ENCODE measurements around the gene COPG1. TPM values are rescaled to one million over a fixed set of nuclear protein-coding genes. Genes with fewer than 3 reads are reported as not detected.

The COPG1 gene
- total RNA-seq, 1 experiment from 2014 or later, result 132 TPM

DNA sequence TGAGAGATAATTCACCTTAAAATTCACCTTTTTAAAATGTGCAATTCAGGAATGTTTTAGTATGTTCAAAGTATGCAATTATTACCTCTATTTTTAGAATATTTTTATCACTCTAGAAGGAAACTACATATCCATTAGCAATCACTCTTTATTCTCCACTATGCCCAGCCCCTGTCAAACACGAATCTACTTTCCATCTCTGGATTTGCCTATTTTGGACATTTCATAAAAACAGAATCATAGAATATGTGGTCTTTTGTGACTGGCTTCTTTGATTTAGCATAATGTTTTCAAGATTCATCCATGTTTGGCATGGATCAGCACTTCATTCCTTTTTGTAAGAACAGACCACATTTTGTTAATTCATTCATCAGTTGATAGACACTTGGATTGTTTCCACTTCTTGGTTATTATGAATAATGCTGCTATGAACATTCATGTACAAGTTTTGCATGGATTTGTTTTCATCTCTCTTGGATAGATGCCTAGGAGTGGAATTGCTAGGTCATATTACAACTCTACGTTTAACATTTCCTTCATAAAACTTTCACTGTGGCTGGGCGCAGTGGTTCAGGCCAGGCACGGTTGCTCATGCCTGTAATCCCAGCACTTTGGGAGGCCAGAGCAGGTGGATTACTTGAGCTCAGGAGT lies 42.0 kb downstream of the COPG1 start:
- TF ChIP-seq ZNF121 (CRISPR knock-in tag; IDR thresholded peaks at IDR 0.05) (no peak), SOX15 (CRISPR knock-in tag; IDR thresholded peaks at IDR 0.05) (no peak), OVOL2 (CRISPR knock-in tag; IDR thresholded peaks at IDR 0.05; ENCODE audit: borderline replicate concordance) (no peak), PRRX2 (CRISPR knock-in tag; IDR thresholded peaks at IDR 0.05) (no peak), KAT7 (CRISPR knock-in tag; IDR thresholded peaks at IDR 0.05; ENCODE audit: borderline replicate concordance) (no peak), MXD4 (CRISPR knock-in tag; IDR thresholded peaks at IDR 0.05; ENCODE audit: borderline replicate concordance) (no peak), TEAD4 (CRISPR knock-in tag; IDR thresholded peaks at IDR 0.05) (no peak)
- TF ChIP-seq, protein P1, sequence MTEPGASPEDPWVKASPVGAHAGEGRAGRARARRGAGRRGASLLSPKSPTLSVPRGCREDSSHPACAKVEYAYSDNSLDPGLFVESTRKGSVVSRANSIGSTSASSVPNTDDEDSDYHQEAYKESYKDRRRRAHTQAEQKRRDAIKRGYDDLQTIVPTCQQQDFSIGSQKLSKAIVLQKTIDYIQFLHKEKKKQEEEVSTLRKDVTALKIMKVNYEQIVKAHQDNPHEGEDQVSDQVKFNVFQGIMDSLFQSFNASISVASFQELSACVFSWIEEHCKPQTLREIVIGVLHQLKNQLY (CRISPR knock-in tag; IDR thresholded peaks at IDR 0.05), result no peak
- TF ChIP-seq, protein P2, sequence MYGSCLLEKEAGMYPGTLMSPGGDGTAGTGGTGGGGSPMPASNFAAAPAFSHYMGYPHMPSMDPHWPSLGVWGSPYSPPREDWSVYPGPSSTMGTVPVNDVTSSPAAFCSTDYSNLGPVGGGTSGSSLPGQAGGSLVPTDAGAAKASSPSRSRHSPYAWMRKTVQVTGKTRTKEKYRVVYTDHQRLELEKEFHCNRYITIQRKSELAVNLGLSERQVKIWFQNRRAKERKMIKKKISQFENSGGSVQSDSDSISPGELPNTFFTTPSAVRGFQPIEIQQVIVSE (CRISPR knock-in tag; IDR thresholded peaks at IDR 0.05; ENCODE audit: borderline replicate concordance), result no peak
- TF ChIP-seq, protein P3, sequence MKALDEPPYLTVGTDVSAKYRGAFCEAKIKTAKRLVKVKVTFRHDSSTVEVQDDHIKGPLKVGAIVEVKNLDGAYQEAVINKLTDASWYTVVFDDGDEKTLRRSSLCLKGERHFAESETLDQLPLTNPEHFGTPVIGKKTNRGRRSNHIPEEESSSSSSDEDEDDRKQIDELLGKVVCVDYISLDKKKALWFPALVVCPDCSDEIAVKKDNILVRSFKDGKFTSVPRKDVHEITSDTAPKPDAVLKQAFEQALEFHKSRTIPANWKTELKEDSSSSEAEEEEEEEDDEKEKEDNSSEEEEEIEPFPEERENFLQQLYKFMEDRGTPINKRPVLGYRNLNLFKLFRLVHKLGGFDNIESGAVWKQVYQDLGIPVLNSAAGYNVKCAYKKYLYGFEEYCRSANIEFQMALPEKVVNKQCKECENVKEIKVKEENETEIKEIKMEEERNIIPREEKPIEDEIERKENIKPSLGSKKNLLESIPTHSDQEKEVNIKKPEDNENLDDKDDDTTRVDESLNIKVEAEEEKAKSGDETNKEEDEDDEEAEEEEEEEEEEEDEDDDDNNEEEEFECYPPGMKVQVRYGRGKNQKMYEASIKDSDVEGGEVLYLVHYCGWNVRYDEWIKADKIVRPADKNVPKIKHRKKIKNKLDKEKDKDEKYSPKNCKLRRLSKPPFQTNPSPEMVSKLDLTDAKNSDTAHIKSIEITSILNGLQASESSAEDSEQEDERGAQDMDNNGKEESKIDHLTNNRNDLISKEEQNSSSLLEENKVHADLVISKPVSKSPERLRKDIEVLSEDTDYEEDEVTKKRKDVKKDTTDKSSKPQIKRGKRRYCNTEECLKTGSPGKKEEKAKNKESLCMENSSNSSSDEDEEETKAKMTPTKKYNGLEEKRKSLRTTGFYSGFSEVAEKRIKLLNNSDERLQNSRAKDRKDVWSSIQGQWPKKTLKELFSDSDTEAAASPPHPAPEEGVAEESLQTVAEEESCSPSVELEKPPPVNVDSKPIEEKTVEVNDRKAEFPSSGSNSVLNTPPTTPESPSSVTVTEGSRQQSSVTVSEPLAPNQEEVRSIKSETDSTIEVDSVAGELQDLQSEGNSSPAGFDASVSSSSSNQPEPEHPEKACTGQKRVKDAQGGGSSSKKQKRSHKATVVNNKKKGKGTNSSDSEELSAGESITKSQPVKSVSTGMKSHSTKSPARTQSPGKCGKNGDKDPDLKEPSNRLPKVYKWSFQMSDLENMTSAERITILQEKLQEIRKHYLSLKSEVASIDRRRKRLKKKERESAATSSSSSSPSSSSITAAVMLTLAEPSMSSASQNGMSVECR (CRISPR knock-in tag; IDR thresholded peaks at IDR 0.05; ENCODE audit: borderline replicate concordance), result no peak
- TF ChIP-seq, protein P4, sequence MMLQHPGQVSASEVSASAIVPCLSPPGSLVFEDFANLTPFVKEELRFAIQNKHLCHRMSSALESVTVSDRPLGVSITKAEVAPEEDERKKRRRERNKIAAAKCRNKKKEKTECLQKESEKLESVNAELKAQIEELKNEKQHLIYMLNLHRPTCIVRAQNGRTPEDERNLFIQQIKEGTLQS (CRISPR knock-in tag; conservative IDR thresholded peaks at IDR 0.05), result no peak
- TF ChIP-seq, protein P5, sequence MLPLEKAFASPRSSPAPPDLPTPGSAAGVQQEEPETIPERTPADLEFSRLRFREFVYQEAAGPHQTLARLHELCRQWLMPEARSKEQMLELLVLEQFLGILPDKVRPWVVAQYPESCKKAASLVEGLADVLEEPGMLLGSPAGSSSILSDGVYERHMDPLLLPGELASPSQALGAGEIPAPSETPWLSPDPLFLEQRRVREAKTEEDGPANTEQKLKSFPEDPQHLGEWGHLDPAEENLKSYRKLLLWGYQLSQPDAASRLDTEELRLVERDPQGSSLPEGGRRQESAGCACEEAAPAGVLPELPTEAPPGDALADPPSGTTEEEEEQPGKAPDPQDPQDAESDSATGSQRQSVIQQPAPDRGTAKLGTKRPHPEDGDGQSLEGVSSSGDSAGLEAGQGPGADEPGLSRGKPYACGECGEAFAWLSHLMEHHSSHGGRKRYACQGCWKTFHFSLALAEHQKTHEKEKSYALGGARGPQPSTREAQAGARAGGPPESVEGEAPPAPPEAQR (CRISPR knock-in tag; IDR thresholded peaks at IDR 0.05), result no peak
- Mint-ChIP-seq H3K4me1 (no peaks in the 10 kb centered on the region), H3K9me3 (no peaks in the 10 kb centered on the region), H3K27me3 (ENCODE audit: low read depth) (no peaks in the 10 kb centered on the region), H3K36me3 (peaks cover 36% of the 10 kb centered on the region), H3K4me3 (no peak overlapping the region), H3K27ac (no peak overlapping the region)
- CTCF ChIA-PET, result no interaction called here
- ATAC-seq (no peak), DNase-seq (ENCODE audit: low spot score) (no peak)
- POLR2A ChIA-PET, result no interaction called here

DNA sequence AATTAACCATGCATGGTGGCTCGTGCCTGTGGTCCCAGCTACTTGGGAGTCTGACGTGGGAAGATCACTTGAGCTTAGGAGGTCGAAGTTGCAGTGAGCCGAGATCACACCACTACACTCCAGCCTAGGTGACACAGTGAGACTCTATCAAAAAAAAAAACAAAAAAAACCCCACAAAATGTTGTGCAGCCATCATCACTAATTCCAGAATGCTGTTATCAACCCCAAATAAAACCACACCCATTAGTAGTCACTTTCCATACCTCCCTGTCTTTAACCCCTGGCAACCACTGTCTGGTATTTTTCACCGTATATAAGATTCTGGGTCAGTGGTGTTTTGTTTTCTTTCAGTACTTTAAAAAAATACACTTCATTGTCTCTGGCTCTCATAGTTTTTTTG lies 45.9 kb downstream of the COPG1 start:
- TF ChIP-seq, protein P5 (CRISPR knock-in tag; IDR thresholded peaks at IDR 0.05), result no peak
- TF ChIP-seq, protein P6, sequence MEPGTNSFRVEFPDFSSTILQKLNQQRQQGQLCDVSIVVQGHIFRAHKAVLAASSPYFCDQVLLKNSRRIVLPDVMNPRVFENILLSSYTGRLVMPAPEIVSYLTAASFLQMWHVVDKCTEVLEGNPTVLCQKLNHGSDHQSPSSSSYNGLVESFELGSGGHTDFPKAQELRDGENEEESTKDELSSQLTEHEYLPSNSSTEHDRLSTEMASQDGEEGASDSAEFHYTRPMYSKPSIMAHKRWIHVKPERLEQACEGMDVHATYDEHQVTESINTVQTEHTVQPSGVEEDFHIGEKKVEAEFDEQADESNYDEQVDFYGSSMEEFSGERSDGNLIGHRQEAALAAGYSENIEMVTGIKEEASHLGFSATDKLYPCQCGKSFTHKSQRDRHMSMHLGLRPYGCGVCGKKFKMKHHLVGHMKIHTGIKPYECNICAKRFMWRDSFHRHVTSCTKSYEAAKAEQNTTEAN (CRISPR knock-in tag; IDR thresholded peaks at IDR 0.05), result no peak
- TF ChIP-seq ZNF671 (CRISPR knock-in tag; IDR thresholded peaks at IDR 0.05) (no peak), ZNF263 (CRISPR knock-in tag; IDR thresholded peaks at IDR 0.05; ENCODE audit: low read depth) (no peak)
- TF ChIP-seq, protein P7, sequence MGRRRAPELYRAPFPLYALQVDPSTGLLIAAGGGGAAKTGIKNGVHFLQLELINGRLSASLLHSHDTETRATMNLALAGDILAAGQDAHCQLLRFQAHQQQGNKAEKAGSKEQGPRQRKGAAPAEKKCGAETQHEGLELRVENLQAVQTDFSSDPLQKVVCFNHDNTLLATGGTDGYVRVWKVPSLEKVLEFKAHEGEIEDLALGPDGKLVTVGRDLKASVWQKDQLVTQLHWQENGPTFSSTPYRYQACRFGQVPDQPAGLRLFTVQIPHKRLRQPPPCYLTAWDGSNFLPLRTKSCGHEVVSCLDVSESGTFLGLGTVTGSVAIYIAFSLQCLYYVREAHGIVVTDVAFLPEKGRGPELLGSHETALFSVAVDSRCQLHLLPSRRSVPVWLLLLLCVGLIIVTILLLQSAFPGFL (CRISPR knock-in tag; IDR thresholded peaks at IDR 0.05; ENCODE audit: borderline replicate concordance), result no peak
- ATAC-seq, result no peak
- POLR2A ChIA-PET, result no interaction called here
- CTCF ChIA-PET, result no interaction called here
- Mint-ChIP-seq H3K27me3 (ENCODE audit: low read depth) (no peaks in the 10 kb centered on the region), H3K9me3 (no peaks in the 10 kb centered on the region), H3K36me3 (peaks cover 48% of the 10 kb centered on the region), H3K4me3 (no peak overlapping the region), H3K4me1 (no peaks in the 10 kb centered on the region), H3K27ac (no peak overlapping the region; the same call in 1 of the 2 replicates)
- no peak for DNase-seq (ENCODE audit: low spot score)
